H1 (cell line): ENCODE results near the gene MRTO4. TPM values are rescaled to one million over a fixed set of nuclear protein-coding genes. Genes with fewer than 3 reads are reported as not detected.

Source experiments
- CTCF ChIA-PET: fragments of 300-600 bp; sonication (Branson Sonifier 250); formaldehyde crosslinking; loops from one replicate; lab custom pipeline; 2021; ENCODE audit not compliant: partially characterized antibody; lab: Charles Lee
- POLR2A ChIA-PET: fragments of 300-600 bp; sonication (Branson Sonifier 250); formaldehyde crosslinking; loops from one replicate; lab custom pipeline; 2021; ENCODE audit warnings: inconsistent platforms; ENCODE audit not compliant: partially characterized antibody; lab: Charles Lee
- DNase-seq, 2 experiments: peaks; one replicate each; pipeline versions ENCODE4 v3.0.0 to v3.0.0-alpha.2; 2010 to 2022; ENCODE audit warnings: low spot score in 2 of 2, low read depth in 1 of 2, mixed read lengths in 1 of 2
- FAIRE-seq: peaks from 2 replicates; lab custom pipeline; 2011; peaks lifted over from hg19 to GRCh38; lab: Jason Lieb, UNC
- H2AFZ ChIP-seq: 2 replicates; pipeline ENCODE4 v1.8.1; 2012; ENCODE audit warnings: low read length, inconsistent platforms
- H2AK5ac ChIP-seq: 2 replicates; pipeline ENCODE4 v1.6.1; 2013; ENCODE audit warnings: low read depth, low read length
- H2BK120ac ChIP-seq: replicated peaks from 2 replicates; pipeline ENCODE3; 2013; ENCODE audit warnings: low read depth, low read length, inconsistent platforms
- H2BK12ac ChIP-seq: 2 replicates; pipeline ENCODE4 v1.6.1; 2013; ENCODE audit warnings: low read depth, low read length
- H2BK15ac ChIP-seq: 2 replicates; pipeline ENCODE4 v1.6.1; 2013; ENCODE audit warnings: low read length
- H2BK20ac ChIP-seq: 2 replicates; pipeline ENCODE4 v1.6.1; 2013; ENCODE audit warnings: low read length
- H2BK5ac ChIP-seq: 2 replicates; pipeline ENCODE4 v1.6.1; 2013; ENCODE audit warnings: low read depth, low read length
- H3K14ac ChIP-seq: 2 replicates; pipeline ENCODE4 v1.6.1; 2013; ENCODE audit warnings: inconsistent platforms; ENCODE audit not compliant: insufficient read length
- H3K18ac ChIP-seq: 2 replicates; pipeline ENCODE4 v1.6.1; 2013; ENCODE audit warnings: low read length; ENCODE audit errors: extremely low read depth
- H3K23ac ChIP-seq: 2 replicates; pipeline ENCODE4 v1.6.1; 2013; ENCODE audit warnings: inconsistent platforms; ENCODE audit not compliant: insufficient read length
- H3K23me2 ChIP-seq: 2 replicates; pipeline ENCODE4 v1.6.1; 2013; ENCODE audit warnings: low read depth, low read length
- H3K27ac ChIP-seq: 2 replicates; pipeline ENCODE4 v1.6.1; 2011; ENCODE audit warnings: low read depth, low read length, inconsistent platforms
- H3K27me3 ChIP-seq, 4 experiments: replicated peaks in 1 of 4; 1 replicate in 1 of 4; 2 replicates in 3 of 4; pipeline versions ENCODE4 v1.6.1 to v1.8.1; 2011 to 2013; ENCODE audit warnings: low read length in 3 of 4, mild to moderate bottlenecking in 3 of 4, inconsistent platforms in 2 of 4, mixed read lengths in 2 of 4, moderate library complexity in 1 of 4; ENCODE audit not compliant: control insufficient read depth in 3 of 4, insufficient read depth in 3 of 4; ENCODE audit errors: extremely low read depth in 1 of 4
- H3K36me3 ChIP-seq, 4 experiments: 2 replicates each; pipeline versions ENCODE4 v1.6.1 to v1.8.1; 2011 to 2013; ENCODE audit warnings: mild to moderate bottlenecking in 4 of 4, low read length in 3 of 4, moderate library complexity in 2 of 4, control low read depth in 1 of 4, inconsistent platforms in 1 of 4; ENCODE audit not compliant: insufficient read depth in 4 of 4, control insufficient read depth in 2 of 4
- H3K4ac ChIP-seq: replicated peaks from 2 replicates; pipeline ENCODE3; 2013; ENCODE audit warnings: low read length, low read depth, mixed read lengths, inconsistent platforms; ENCODE audit not compliant: insufficient read length
- H3K4me1 ChIP-seq, 4 experiments: replicated peaks in 1 of 4; 1 replicate in 1 of 4; 2 replicates in 3 of 4; pipeline versions ENCODE4 v1.6.1 to v1.8.1; 2011 to 2013; ENCODE audit warnings: low read length in 3 of 4, inconsistent platforms in 2 of 4, mixed read lengths in 1 of 4; ENCODE audit not compliant: insufficient read depth in 4 of 4, control insufficient read depth in 3 of 4
- H3K4me2 ChIP-seq, 2 experiments: 2 replicates each; pipeline versions ENCODE4 v1.6.1 to v1.8.1; 2011 to 2013; ENCODE audit warnings: low read depth in 2 of 2, low read length in 2 of 2, control low read depth in 1 of 2, inconsistent platforms in 1 of 2, mild to moderate bottlenecking in 1 of 2; ENCODE audit not compliant: insufficient read depth in 1 of 2
- H3K4me3 ChIP-seq, 4 experiments: fragments of 200-600, 300-600 bp in 1 of 4; sonication (generic), shearing (Covaris generic), sonication (Bioruptor Twin) in 1 of 4; 2 replicates each; pipeline versions ENCODE4 v1.5.1 to v1.8.1; 2011 to 2016; ENCODE audit warnings: low read length in 4 of 4, low read depth in 3 of 4, control low read depth in 2 of 4, inconsistent platforms in 2 of 4, mild to moderate bottlenecking in 2 of 4, mixed read lengths in 1 of 4, moderate library complexity in 1 of 4; ENCODE audit not compliant: insufficient read depth in 2 of 4; ENCODE audit errors: extremely low read depth in 1 of 4
- H3K56ac ChIP-seq: replicated peaks from 2 replicates; pipeline ENCODE3; 2013; ENCODE audit warnings: low read depth, mild to moderate bottlenecking, mixed read lengths, low read length, inconsistent platforms; ENCODE audit not compliant: insufficient read length
- H3K79me1 ChIP-seq: 2 replicates; pipeline ENCODE4 v1.6.1; 2013; ENCODE audit warnings: low read depth, low read length, control low read depth
- H3K79me2 ChIP-seq, 2 experiments: 2 replicates each; pipeline versions ENCODE4 v1.6.1 to v1.8.1; 2012 to 2013; ENCODE audit warnings: low read length in 2 of 2, mild to moderate bottlenecking in 2 of 2, inconsistent platforms in 1 of 2; ENCODE audit not compliant: insufficient read depth in 2 of 2, control insufficient read depth in 1 of 2
- H3K9ac ChIP-seq, 4 experiments: replicated peaks in 1 of 4; 1 replicate in 1 of 4; 2 replicates in 3 of 4; pipeline versions ENCODE4 v1.6.1 to v1.8.1; 2011 to 2013; ENCODE audit warnings: low read depth in 3 of 4, low read length in 3 of 4, control low read depth in 2 of 4, mild to moderate bottlenecking in 2 of 4, moderate library complexity in 2 of 4, inconsistent platforms in 1 of 4; ENCODE audit errors: extremely low read depth in 1 of 4
- H3K9me3 ChIP-seq, 2 experiments: 2 replicates each; pipeline versions ENCODE4 v1.6.1 to v1.8.1; 2012 to 2013; ENCODE audit warnings: mild to moderate bottlenecking in 2 of 2, moderate library complexity in 2 of 2, control low read depth in 1 of 2, inconsistent platforms in 1 of 2, low read depth in 1 of 2, low read length in 1 of 2, mixed read lengths in 1 of 2; ENCODE audit not compliant: insufficient read depth in 2 of 2
- H4K20me1 ChIP-seq, 2 experiments: replicated peaks in 1 of 2; 2 replicates each; pipeline versions ENCODE3 to v1.8.1; 2011 to 2013; ENCODE audit warnings: inconsistent platforms in 2 of 2, low read length in 2 of 2, mild to moderate bottlenecking in 1 of 2; ENCODE audit not compliant: insufficient read depth in 2 of 2, control insufficient read depth in 1 of 2
- H4K5ac ChIP-seq: 2 replicates; pipeline ENCODE4 v1.6.1; 2013; ENCODE audit warnings: low read length, low read depth, mixed read lengths, inconsistent platforms; ENCODE audit not compliant: insufficient read length
- H4K8ac ChIP-seq: 2 replicates; pipeline ENCODE4 v1.8.0; 2013; ENCODE audit warnings: mild to moderate bottlenecking, moderate library complexity, low read length, inconsistent platforms; ENCODE audit not compliant: insufficient read depth; ENCODE audit errors: extremely low read depth
- H4K91ac ChIP-seq: replicated peaks from 2 replicates; pipeline ENCODE3; 2013; ENCODE audit warnings: low read length, mixed read lengths, inconsistent platforms; ENCODE audit not compliant: insufficient read length
- ATF2 ChIP-seq: IDR thresholded peaks from 2 replicates; pipeline ENCODE4 v1.6.1; 2012; ENCODE audit warnings: low read length, inconsistent platforms
- GTF2F1 ChIP-seq: IDR thresholded peaks from 2 replicates; pipeline ENCODE4 v1.6.1; 2012; ENCODE audit warnings: low read depth, low read length, improper control_type of control experiment, borderline replicate concordance
- POU5F1 ChIP-seq: IDR thresholded peaks from 2 replicates; pipeline ENCODE4 v1.6.1; 2011; ENCODE audit warnings: low read depth, mild to moderate bottlenecking, low read length, moderate library complexity
- SAP30 ChIP-seq: fragments of 300-600 bp; sonication (generic); IDR thresholded peaks from 2 replicates; pipeline ENCODE4 v1.7.1; 2012; ENCODE audit warnings: low read length, moderate library complexity, mild to moderate bottlenecking, inconsistent platforms; ENCODE audit not compliant: insufficient read depth, insufficient replicate concordance
- SIRT6 ChIP-seq: IDR thresholded peaks from one replicate; pipeline ENCODE4 v1.7.1; 2012; ENCODE audit warnings: low read length, inconsistent platforms
- USF2 ChIP-seq: IDR thresholded peaks from 2 replicates; pipeline ENCODE4 v1.6.1; 2011; ENCODE audit warnings: low read length, improper control_type of control experiment
- WGBS, 2 experiments: shearing (Covaris generic) in 1 of 2; methylation state at CpG; one replicate each; pipeline versions ENCODE4 v1.1.6 to v1.1.7; 2013 to 2015; ENCODE audit warnings: low lambda C conversion rate in 2 of 2, mixed read lengths in 2 of 2, inconsistent platforms in 1 of 2, low coverage in 1 of 2, missing lambda C conversion rate in 1 of 2; ENCODE audit not compliant: insufficient replicate concordance in 2 of 2, insufficient coverage in 1 of 2, insufficient read length in 1 of 2; ENCODE audit errors: extremely low coverage in 1 of 2, missing lambda C conversion rate in 1 of 2; 5-methylcytosine and 5-hydroxymethylcytosine counted together
- polyA plus RNA-seq, 7 experiments: library from polyadenylated mRNA; depleted of rRNA in 3 of 7; stranded (reverse) in 5 of 7; unstranded in 2 of 7; fragments of >200 nt in 5 of 7; fragments of 200-250 nt in 2 of 7; gene quantifications; 1 replicate in 5 of 7; 2 replicates in 1 of 7; 4 replicates in 1 of 7; pipeline versions ENCODE4 v1.2.1 to v1.2.3, GENCODE V29; 2011 to 2013; ENCODE audit warnings: missing spikeins in 2 of 7, mixed read lengths in 2 of 7
- total RNA-seq: library from RNA; stranded (reverse); fragmentation: NEBNext Ultra II Directional; extraction: Animal tissue kit (Norgen Biotek cat#: 25700); gene quantifications from 2 replicates; pipeline ENCODE4 v1.2.1, GENCODE V29; 2021

MRTO4 gene
- total and polyA plus RNA-seq, 2 of the 8 experiments (the other 6 are each of a cell fraction or from before 2014, with no cell fraction given): 36.9 to 64.3 TPM

DNA sequence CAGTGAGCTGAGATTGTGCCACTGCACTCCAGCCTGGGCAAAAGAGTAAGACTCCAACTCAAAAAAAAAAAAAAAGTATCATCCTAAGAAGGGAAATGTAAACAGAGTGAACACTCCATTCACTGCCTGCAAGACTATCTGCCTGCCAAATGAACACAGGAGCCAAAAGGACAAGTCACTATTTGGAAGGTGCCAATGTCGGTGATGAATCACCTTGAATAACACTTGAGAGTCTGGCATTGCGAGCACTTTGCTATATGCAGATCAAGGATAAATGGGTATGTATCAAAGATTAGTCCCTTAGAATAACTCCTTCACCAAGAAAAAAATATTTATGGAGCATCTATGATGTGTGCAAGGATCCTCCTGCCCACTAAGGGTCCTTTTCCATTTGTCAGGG, 48.2 kb upstream of the MRTO4 start:
- no peak for TF ChIP-seq GTF2F1
- TF ChIP-seq USF2: no peak
- TF ChIP-seq SIRT6: no peak
- no peak for TF ChIP-seq ATF2
- no peak for TF ChIP-seq POU5F1
- TF ChIP-seq SAP30: no peak
- H4K20me1 ChIP-seq: peaks cover 13 to 18% of the 10 kb centered on the region in 2 experiments
- POLR2A ChIA-PET: no interaction called here

More for the DNA sequence above, 48.2 kb upstream of the MRTO4 start:
- FAIRE-seq (no peak), DNase-seq (no peak)
- no peak overlapping the region for H2BK12ac ChIP-seq
- H3K9ac ChIP-seq: no peak overlapping the region
- H3K27ac ChIP-seq: no peak overlapping the region
- H3K23me2 ChIP-seq: no peaks in the 10 kb centered on the region
- no peak overlapping the region for H2AK5ac ChIP-seq
- peaks cover 11 to 26% (median 14%) of the 10 kb centered on the region in 4 experiments for H3K36me3 ChIP-seq
- no peak overlapping the region for H3K4me2 ChIP-seq
- H3K79me1 ChIP-seq: no peaks in the 10 kb centered on the region; the same call in none of the 2 replicates
- no peaks in the 10 kb centered on the region for H3K27me3 ChIP-seq
- CTCF ChIA-PET: interaction anchor here (0.7 to 1.0 kb wide), 3 partner anchors 25 to 416 kb away, joined by 3 to 4 read pairs (median 3); no protein-coding TSS in a partner anchor
- H3K23ac ChIP-seq: no peak overlapping the region
- WGBS, 2 experiments: 95% methylated on average over 2 of the region's 2 CpGs; no CpG with 5 or more reads in 1 of the 2 experiments
- H3K4me3 ChIP-seq: no peak overlapping the region
- H3K18ac ChIP-seq: no peak overlapping the region
- no peak overlapping the region for H3K14ac ChIP-seq
- no peak overlapping the region for H2BK20ac ChIP-seq
- no peak overlapping the region for H4K91ac ChIP-seq
- no peak overlapping the region for H2BK15ac ChIP-seq
- no peak overlapping the region for H2AFZ ChIP-seq
- no peak overlapping the region for H3K56ac ChIP-seq
- H4K8ac ChIP-seq: no peak overlapping the region
- H2BK120ac ChIP-seq: no peak overlapping the region
- H3K4ac ChIP-seq: no peak overlapping the region
- no peaks in the 10 kb centered on the region for H3K9me3 ChIP-seq
- no peak overlapping the region for H4K5ac ChIP-seq
- no peak overlapping the region for H2BK5ac ChIP-seq
- H3K4me1 ChIP-seq: peaks cover 0 to under 1% (median 0%) of the 10 kb centered on the region in 4 experiments; a peak in 1 of 7 replicates
- peaks cover 46 to 94% of the 10 kb centered on the region in 2 experiments for H3K79me2 ChIP-seq
